GM18861 (cell line): Measurements from ENCODE around the gene WLS.

Experiments
- ATAC-seq: cut with Tn5 transposase; IDR thresholded peaks from one replicate; pipeline ENCODE4 v1.9.1; 2021; ENCODE audit not compliant: unreplicated experiment

Gene WLS

DNA sequence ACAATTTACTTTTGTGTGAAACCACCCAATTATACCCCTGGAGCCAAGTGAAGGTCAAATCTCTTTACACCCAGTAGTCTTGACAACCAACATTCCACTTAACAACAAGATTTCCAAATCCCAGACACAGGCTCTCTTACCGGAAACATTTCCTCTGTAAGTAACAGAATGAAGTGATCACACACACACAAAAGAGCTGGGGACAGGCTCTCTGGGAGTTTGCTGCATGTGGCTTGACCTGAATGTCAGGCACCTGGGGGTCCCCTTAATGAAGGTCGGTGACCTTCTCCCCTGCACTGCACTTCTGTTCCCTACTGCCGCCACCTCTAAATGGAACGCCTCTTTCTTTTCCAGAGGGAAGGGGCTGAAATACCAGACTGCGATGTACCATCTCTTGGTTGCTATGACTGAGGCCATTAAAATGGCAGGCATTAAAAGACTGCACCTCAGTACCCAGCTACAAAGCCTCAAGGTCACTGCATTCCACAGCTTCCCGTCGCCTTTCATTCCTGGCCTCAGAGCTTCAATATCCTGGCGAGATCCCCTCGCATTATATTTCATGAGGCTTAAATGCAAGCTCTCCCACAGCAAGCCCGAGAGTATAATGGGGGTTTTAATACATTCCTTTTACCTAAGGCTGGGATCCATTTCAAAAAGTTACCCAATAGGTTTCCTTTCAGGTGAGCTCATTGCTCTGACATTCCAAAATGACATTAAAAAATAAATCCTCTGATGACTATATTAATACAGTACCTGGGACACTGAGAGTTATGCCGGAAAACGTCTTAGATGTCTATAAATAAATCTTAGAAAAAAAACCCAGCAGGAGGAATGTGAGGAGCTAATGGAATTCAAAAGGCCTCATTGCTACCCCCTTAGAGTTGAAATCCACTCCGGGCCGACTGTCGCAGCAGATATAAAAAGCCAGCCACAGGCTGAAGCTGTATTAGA lies 91.0 kb downstream of the WLS start:
- ATAC-seq: no peak

DNA sequence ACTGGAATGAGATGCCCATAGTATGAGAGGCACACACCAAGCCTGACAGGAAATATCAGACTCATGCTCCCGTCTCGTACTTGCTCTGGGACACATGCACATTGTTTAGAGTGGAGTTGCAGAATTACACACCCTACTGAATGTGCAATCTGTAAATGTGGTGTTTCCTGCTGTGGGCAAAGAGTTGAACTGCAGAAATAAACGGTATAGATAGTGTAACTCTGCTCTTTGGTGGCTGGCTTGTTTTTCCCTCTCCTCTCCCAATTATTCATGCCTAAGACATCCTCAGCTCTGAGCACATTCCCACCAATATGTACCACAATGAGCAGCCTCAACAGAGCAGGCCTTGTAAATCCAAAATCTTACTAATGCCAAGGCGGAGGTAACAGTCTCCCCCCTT lies 91.8 kb downstream of the WLS start:
- ATAC-seq: no peak

DNA sequence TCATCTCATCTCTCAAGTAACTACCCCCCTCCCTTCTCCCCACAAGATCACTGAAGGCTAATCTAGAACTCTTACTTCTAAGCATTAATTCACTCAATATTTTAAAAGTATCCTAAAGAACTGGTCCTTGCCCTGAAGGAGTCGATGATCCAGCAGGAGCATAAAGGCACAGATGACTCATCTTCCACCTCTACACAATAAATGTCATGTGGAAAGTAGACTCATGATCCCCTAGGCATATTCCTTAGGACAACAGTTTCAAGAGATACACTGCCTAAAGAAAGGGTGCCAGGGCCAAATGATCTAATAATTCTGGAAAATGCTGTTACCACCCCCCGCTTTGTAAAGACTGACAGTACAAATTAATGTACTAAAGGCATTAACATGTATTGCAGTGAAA lies 96.1 kb downstream of the WLS start:
- no peak for ATAC-seq

DNA sequence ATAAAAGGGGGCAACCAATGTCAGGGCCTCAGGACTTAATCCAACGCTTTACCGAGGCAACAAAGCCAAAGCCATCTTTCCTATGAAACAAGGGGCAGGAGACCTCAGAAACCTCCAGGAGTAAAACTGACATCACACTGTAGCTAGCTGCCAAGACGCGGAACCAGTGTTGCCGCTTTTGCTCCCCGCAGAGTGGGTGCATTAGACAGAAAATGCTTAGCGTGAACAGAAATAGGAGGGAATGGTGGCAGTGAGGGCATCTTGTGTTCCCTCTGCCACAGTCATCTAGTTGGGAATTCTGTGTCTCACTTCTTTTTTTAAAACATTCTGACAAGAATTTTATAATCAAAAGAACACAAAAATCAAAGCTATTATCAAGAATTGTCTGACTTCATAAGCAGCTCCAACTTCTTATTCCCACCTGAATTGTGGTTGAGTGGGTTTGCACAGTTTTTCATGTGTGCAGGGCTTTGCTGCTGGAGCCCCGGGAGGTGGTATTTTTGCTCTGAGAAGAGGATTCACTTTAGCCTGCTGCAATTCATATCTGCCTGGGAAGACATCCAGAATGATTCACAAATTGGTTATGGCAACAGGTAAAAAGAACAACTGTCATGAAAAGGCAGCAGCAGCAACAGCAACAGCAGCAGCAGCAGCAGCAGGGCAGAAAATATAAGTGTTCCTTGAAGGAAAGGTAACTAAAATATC lies 99.7 kb downstream of the WLS start:
- ATAC-seq: no peak

DNA sequence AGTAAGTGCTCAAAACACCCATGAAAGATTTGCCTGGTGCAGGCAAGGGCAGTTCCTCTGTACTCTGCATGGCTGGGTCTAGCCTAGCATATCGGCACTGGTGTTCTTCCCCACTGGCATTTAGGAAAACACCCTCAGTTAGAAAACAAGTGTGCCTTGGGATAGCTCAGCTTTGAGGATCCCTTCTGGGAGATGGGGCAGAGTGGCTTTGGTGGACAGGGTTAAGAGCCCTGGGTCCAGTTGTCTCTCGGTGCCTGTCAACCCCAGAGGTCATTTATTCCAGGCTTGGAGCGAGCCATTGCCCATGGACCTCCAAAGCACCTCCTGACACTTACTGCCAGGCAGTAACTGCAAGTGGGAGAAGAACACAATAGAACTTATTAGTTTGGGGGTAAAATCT lies 101.1 kb downstream of the WLS start:
- ATAC-seq: no peak

DNA sequence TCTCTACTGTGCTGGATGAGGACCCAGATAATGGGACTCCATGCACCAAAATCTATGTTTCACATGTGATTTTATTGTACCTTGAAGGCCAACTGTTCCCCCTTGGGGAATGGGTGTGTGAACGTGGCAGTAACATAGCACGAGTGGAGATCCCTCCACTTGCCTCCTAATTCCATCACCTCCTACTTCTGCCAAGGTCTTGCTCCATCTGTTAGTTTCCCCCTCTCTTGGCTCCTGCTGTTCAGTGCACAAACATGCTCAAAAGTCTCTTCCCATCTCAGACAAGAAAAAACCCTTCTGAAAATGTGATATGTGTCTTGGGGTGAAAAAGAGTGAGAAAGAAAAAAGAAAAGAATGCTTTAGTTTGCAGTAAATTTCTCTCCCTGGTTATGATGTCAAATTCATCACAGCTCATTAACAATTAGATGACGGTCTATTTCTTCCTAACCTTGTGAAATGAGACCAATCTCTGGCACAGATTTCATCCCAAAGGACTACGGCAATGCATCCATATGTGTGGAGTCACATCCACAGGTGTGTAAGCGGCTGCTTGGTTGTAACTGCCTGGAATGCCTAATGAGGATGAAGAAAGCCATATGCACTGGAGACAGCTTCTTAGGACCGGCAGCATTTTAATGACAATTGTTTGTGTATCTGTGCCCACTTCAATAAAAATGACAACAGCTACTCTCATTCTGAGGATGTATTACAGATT lies 102.6 kb downstream of the WLS start:
- no peak for ATAC-seq

DNA sequence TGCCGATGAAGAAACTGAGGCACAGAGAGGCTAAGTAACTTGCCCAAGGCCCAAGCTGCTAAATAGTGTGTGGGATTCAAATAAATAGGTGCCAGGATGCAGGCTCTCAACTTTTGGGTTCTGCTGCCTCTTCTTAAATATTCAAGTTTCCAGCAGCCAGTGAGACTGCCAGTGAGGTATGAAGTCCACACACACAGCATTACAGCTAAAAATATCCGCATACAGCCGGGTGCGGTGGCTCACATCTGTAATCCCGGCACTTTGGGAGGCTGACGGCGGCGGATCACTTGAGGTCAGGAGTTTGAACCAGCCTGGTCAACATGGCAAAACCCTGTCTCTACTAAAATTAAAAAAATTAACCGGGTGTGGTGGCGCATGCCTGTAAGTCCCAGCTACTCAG lies 103.5 kb downstream of the WLS start:
- no peak for ATAC-seq

DNA sequence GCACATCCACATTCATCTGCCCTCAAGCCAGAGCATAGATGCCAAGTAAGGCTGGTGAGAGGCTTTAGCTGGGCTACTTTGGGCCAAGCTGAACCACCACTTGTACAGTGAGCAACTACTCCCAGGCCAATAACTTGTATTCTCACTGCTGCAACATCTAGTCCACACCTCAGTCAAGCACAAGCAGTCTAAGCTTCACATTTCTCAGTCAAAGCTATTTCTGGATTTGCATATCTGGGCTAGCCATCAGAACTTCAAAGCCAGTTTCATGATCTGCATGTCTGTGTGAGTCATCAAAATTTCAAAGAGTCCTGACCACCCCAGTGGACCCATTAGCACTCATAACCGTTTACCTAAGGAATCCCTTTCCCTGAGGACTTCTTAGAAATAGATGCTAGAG lies 104.2 kb downstream of the WLS start:
- ATAC-seq: no peak

DNA sequence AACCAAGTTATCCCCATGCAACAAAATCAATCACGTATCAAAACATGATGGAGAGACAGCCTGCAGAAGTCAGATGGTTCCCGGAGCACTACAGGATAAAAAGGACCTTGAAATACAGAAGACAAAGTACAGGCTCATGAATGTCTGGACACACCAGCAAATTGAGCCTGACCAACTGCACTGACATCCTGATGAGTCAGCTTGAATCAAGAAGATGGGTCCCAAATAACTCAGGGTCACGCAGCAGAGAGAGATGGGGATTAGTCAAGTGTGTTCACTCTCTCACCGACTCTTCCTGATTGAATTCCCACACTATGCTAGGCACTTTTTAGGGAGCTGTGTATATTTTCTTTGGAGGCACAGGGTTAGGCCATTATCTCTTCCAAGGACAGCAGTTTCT lies 110.8 kb downstream of the WLS start:
- ATAC-seq: no peak

DNA sequence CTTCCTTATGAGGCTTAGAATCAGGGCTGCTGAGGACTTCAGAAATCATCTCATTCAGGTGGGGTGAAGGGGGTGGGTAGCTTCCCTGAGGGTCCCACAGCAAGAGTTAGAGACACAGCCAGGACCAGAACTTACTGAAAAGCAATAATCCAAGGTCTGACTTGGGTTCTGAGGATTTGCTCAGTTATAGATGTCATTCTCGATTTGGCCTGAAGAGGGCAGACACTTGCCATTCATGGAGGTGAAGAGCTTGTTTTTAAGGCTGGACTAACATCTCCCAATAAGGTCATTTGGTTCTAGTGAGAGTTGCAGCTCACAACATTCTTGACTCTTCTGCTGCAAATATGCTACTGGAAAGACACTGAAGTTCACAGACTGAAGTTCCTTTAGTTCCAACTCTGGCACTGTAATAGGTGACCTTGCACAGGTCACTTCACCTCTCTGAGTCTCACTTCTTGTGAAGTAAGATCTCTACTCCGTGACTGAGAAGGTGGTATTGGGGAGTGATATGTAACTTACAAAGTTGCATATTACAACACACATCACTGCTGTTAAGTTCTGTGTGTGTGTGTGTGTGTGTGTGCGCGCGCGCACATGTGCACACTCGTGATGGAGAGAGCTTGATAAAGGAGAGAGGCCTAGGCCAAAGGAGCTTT lies 112.1 kb downstream of the WLS start:
- ATAC-seq: peak; percentile 72

DNA sequence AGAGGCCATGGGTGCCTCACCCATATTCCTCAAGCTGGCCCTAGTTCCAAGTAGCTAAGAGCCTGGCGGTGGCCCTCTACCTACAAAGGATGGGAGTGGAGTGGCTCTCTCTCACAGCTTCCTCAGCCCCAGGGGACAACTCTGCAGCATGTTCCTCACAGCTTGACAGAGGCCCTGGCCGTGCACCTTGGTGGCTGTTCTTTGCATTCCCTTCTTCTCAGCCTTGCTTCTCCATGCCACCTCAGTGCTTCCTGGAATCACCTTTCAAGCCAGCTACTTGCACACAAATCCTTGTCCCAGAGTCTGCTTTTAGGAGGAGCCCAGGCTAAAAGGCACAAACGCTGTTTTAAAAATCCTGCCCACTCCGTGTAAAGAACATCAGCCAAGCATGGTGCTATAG lies 112.9 kb downstream of the WLS start:
- no peak for ATAC-seq

DNA sequence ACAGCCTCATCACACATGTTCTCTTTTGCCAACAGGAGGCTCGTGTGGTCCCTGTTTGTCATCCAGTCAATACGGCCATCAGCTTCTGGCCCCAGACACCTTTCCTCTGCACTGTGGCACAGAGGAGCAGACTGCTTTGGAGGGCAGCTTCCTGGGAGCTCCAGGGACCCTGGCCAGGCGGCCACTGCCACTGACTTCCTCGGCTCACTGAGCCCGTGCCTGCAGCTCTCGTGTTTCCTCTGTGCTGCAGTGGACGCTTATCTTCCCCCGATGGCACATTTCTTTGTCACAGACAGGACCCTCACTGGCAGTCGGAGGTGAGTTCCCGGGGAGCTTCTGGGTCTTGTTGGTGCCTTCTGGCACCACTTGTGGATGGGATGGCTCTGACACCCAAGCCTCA lies 114.9 kb downstream of the WLS start:
- ATAC-seq: no peak

DNA sequence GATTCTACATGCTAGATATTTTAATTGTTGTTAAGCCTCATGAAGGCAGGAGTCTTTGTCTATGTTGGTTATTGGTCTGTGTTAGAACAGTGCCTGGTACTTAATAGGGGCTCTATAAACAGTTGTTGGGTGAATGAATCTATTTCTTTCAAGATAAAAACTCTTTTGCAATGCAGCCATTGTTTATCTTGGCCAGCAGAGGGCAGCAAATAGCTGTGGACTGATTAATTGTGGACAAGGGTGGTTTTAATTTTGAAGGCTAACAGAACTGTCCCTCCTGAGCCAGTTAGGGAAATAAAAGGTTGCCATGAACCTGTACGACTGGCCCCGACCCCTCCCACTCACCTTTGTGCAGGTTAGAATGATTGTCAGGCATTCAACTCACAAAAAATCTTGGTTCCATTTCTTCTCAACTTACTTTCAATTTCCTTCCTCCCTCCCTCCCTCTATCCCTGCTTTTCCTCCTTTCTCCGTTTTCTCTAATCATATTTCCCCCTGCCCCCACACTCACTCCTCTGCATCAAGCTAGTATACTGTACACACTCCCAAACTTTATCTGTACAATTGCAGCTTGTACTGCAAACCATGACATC lies 115.6 kb downstream of the WLS start:
- no peak for ATAC-seq

DNA sequence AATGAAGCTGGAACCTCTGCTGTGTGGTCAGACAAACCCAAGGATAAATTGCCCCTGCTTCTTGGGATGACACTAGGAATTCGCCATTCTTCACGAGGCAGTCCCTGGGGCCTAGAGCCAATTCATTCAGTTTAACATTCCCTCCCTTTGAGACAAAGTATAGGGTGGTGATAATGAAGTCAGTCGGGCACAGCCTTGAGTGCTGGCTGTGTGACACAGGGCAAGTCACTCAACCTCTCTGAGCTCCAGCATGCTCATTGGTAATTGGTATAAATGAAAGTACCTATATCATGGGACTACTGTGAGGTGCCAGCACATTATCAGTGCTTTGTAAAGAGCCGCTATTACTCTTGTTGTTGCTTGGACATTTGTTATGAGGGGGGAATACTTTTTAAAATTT lies 117.0 kb downstream of the WLS start:
- ATAC-seq: no peak

DNA sequence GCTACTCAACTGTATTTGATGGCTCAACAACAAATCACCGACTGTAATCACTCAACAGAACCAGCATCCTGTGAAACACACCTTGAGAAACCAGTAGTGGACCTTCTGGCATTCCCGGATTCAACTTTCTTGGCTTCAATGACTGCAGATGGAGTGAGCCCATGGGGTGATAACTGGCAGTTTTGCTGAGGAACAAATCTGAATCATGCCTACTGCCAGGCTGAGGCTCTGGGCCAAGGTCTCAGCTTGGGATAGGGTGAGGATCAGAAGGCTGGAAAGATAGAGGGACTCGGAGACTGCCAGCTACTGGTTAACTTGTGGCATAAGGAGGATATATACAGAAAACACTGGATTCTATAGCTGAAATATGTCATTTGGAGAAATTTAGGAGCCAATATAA lies 118.4 kb downstream of the WLS start:
- ATAC-seq: no peak

DNA sequence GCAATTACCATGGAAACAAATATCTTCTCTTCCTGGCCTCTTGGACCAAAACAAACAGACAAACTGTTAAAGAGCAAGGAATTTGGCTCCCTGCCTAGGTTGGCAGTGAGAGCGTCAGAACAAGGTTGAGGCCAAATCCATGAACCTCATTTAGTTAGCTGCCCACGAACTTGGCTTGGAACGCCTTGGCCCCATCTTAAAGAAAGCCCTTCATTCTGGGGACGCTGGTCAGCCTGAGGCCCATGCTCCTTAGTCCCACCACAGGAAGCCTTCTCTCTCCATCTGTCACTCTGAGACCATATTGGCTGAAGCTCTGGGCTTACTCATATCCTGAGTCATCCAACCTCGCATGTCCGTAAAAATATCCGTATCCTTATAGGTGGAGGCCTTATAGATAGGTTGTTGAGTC lies 119.5 kb downstream of the WLS start:
- no peak for ATAC-seq

DNA sequence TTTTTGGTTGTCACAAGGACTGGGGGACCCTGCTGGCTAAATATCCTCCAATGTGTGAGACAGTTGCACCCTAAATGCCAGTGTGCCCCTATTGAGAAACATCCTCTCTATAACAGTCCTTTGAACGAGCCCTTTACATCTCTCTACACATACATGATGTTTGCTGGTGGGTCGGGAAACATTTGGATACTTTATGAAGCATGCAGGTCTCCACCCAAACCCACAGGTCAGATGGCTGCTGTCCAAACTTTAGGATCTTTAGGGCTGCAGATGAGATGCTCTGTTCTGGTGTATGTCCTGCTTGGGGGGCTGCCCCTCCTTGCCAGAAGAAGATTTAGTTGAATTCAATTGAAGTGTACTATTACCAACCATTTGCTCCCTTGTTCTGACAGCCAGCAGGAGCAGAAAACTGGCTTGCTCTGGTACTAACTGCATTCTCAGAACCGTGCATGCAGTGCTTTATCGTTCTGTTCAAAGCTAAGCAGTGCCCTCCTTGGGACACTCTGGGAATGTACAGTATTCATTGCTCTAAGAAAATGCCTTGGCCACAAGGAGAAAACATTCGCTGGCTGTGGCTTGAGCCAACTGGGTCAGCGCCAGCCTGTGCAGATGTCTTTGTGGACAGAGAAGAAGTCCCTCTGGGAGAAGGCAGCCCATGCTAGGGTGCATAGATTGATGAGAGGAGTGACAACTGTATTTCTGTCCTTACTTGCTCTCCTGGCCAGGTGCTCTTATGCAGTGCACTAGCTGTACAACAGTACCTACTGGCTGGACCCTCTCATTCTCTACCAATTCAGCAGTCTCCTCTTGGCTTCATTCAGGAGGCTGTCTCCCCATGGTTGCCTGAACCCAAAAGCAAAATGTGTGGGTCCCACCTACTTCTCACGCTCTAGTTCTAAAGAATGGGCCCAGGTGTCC lies 120.5 kb downstream of the WLS start:
- no peak for ATAC-seq

DNA sequence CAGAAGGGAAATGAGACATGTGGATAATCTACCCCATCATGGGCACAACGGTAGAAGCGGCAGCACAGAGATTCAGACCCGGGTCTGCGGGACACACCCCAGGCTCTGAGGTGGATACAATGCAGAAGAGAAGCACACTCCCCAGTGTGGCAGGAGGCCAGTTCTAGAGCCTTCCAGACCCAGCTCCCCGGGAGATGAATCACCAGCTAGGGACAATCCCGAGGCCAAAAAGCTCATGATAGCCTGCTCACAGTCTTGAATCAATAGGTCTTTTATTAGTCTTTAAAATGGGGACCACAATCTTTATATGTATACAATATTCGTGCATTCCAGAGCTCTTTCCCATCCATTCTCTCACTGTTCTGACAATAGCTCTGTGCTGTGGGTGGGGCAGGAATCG lies 124.6 kb downstream of the WLS start:
- ATAC-seq: no peak

DNA sequence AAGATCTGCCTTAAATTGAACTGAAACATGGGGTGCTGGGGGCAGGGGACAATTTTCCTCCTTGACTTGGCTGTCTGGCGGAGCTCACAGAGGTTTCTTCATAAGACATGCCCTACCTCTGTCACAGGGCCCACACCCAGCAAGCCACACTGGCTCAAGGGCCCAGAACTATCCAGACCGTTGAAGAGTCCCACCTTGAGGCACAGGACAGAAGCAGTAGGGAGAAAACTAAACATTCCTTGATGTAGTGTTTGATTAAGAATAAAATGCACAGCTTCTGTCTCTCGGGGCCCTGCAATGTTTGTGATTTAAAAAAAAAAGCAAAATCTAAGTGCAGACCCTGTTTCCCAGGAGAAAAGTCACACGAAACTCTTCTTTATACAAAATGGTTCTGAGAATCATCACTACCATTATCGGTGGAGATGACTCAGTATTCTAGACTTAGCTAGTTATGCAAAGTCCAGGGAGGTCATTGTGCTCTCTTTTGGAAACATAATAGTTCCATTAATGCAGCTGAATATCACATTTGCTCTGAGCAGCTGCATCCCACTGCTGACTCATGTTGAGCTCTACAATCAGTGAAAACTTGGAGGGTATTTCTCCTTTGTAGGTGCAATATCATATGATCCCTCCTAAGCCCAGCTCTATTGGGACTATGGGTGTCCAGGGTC lies 128.3 kb downstream of the WLS start:
- ATAC-seq: no peak
